Measurements from ENCODE around the gene LILRA2.
"Not testable (repeated sequence)": the region's sequence is repeated elsewhere in the genome, so short reads cannot be mapped to it uniquely, and the experiment has no call there.

LILRA2 gene

DNA sequence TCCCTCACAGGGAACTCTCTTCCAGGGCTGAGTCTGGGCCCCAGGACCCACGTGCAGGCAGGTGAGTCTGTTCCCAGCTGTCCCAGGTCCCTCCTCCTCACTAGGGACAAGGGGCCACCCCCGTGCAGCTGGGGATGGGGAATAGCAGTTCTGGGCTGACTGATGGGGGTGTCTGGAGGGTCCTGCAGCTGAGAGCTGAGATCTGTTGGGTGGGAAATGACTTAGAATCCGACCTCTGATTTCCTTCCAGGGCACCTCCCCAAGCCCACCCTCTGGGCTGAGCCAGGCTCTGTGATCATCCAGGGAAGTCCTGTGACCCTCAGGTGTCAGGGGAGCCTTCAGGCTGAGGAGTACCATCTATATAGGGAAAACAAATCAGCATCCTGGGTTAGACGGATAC is 461 bp downstream of the LILRA2 start:
- TF ChIP-seq, protein P1, sequence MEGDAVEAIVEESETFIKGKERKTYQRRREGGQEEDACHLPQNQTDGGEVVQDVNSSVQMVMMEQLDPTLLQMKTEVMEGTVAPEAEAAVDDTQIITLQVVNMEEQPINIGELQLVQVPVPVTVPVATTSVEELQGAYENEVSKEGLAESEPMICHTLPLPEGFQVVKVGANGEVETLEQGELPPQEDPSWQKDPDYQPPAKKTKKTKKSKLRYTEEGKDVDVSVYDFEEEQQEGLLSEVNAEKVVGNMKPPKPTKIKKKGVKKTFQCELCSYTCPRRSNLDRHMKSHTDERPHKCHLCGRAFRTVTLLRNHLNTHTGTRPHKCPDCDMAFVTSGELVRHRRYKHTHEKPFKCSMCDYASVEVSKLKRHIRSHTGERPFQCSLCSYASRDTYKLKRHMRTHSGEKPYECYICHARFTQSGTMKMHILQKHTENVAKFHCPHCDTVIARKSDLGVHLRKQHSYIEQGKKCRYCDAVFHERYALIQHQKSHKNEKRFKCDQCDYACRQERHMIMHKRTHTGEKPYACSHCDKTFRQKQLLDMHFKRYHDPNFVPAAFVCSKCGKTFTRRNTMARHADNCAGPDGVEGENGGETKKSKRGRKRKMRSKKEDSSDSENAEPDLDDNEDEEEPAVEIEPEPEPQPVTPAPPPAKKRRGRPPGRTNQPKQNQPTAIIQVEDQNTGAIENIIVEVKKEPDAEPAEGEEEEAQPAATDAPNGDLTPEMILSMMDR (IDR thresholded peaks at IDR 0.05), result no peak

DNA sequence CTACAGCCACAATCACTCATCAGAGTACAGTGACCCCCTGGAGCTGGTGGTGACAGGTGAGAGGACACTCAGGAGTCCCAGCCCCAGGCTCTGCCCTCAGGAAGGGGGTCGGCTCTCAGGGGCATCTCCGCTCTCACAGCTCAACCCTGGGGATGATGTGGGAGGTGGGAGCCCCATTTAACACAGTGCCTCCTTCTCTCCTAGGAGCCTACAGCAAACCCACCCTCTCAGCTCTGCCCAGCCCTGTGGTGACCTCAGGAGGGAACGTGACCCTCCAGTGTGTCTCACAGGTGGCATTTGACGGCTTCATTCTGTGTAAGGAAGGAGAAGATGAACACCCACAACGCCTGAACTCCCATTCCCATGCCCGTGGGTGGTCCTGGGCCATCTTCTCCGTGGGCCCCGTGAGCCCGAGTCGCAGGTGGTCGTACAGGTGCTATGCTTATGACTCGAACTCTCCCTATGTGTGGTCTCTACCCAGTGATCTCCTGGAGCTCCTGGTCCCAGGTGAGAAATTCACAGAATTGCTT is 1.0 kb downstream of the LILRA2 start:
- TF ChIP-seq, protein P1 (IDR thresholded peaks at IDR 0.05), result no peak

DNA sequence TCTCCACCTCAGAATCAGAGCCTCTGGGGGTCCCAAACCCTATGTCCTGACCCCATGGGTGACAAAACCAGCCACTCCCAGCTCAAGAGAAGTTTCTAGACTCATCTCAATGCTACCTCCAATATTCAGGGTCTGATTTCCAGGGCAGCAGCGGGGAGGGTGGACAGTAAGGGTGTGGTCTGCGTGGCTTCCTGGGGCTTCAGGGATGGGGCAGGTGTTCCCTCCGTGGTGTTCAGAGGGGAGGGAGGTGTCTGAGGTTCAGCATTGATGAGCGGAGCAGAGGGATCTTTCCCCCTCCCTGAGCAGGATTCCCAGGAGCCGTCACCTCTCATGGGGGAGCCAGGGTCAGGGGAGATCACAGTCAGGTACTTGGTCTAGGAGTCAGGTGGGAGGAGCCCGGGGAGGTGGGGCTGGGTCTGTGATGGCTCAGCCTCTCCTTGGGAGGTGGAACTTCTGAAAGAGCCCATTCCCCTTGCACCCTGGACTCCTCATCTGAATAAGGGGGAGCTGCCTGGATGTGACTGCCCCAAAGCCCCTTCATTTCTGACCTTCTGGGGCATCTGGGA is 2.9 kb downstream of the LILRA2 start:
- TF ChIP-seq, protein P1 (IDR thresholded peaks at IDR 0.05), result no peak

DNA sequence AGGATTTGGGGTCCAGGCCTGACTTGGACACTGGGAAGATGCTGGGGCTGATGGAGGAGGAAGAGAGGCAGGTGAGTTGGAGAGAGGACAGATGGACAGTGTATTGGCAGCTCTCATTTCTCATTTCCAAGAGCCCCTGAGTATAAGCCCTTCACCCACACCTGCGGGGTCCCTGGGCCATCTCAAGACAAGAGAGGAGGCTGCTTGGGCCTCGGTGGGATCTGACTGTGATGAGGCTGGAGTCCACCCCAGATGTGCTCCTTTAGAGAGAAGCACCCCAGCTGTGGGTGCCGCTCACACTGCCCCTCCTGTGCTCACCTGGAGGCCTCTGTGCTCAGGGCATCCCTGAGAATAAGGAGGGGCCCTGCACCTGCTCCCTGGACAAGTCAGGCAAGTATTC is 3.7 kb downstream of the LILRA2 start:
- TF ChIP-seq, protein P1 (IDR thresholded peaks at IDR 0.05), result no peak

DNA sequence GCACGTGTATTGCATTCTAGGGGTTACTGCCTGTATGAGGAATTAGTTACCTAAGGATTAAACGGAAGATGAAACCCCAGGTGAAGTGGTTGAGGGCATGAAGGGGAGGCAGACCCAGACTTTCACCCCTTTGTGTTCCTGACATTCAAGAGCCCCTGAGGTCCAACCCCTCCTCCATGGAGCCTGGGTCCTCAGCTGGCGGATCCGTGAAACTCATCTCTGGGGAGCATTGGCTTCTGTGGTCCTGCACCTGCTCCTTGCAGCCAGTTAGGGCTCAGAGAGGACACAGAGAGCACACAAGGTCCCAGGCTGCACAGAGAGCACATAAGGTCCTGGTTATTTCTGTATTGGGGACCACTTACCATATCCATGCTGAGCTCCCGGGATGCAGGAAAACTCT is 12.8 kb downstream of the LILRA2 start:
- TF ChIP-seq, protein P1 (IDR thresholded peaks at IDR 0.05), result no peak

DNA sequence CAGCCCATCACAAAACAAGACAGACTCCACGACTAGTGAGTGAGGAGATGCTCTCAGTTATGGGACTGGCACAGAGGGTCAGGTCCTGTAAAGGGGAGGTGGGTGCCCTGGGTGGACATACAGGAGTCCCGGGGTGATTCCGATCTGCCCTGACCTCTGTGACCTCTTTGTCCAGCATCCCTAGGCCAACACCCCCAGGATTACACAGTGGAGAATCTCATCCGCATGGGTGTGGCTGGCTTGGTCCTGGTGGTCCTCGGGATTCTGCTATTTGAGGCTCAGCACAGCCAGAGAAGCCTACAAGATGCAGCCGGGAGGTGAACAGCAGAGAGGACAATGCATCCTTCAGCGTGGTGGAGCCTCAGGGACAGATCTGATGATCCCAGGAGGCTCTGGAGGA is 13.4 kb downstream of the LILRA2 start:
- TF ChIP-seq, protein P1 (IDR thresholded peaks at IDR 0.05), result no peak

DNA sequence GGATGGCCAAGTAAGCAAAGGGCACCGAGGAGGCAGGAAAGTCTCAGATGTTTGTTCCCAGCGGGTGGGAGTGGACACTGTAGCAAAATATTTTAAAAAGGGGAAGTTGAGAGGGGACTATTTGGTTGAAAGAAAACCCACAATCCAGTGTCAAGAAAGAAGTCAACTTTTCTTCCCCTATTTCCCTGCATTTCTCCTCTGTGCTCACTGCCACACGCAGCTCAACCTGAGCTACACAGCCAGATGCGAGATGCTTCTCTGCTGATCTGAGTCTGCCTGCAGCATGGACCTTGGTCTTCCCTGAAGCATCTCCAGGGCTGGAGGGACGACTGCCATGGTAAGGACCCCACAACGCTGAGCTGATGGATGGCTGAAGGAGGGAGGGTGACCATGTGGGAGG is 19.9 kb downstream of the LILRA2 start, which contains the start of gene LILRA1:
Gene LILRA1, plus strand, starts transcription at position 188 of the 400 bp plus-strand sequence. CDS start 613 bp downstream, outside the sequence.
- TF ChIP-seq, protein P1 (IDR thresholded peaks at IDR 0.05), result not testable (repeated sequence)

DNA sequence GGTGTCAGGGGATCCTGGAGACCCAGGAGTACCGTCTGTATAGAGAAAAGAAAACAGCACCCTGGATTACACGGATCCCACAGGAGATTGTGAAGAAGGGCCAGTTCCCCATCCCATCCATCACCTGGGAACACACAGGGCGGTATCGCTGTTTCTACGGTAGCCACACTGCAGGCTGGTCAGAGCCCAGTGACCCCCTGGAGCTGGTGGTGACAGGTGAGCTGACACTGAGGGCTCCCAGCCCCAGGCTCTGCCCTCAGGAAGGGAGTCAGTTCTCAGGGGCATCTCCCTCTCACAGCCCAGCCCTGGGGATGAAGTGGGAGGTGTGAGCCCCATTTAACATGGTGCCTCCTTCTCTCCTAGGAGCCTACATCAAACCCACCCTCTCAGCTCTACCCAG is 21.1 kb downstream of the LILRA2 start:
- TF ChIP-seq, protein P1 (IDR thresholded peaks at IDR 0.05), result no peak

Data from LNCAP (cell line).